NCI-H82 treated with DMSO at 0.1 percent for 48 hours (cell line): ENCODE results near the gene TMEM269.
"Not testable (repeated sequence)": the region's sequence is repeated elsewhere in the genome, so short reads cannot be mapped to it uniquely, and the experiment has no call there.

Experiments
- DNase-seq: peaks from one replicate; lab custom pipeline; 2025; ENCODE audit not compliant: unreplicated experiment; lab: John Stamatoyannopoulos, UW

The TMEM269 gene

DNA sequence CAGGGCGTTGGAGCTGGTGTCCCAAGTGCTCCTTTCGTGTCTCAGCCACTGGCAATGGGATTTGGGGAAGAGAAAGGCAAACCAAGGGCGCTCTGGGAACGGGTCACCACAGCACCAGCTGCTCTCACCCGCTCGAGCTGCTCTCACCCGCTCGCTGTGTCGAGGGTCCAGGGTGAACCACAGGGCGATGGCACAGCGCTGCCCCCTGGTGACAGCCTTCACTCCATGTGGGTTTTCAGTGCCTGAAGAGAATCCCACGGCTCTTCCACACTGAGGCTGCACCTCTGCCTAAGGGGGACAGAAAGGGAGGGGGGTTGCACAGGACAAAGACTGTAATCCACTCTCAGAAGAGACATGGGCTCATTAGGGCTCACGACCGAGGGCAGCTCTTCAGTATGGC, 37.7 kb upstream of the TMEM269 start:
- peak; percentile 45 for DNase-seq

DNA sequence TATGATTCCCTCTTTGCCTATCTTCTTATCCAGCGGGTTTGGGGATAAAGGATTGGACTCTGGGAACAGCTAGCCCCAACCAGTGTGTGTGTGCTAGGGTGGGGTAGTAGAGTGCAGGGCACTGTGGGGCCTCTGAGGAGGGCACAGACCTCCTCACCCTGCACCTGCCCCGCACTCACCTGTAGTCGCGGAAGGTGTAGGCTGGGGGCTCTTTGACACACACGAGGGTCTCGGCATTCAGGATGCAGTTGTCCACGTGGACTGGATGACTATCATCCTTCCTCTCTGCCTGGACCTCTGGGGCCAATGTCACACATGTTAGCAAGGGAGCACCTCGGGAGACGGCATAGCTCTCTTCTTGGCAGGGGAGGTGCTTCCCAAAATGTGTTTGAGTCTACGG, 36.8 kb upstream of the TMEM269 start:
- no peak for DNase-seq

DNA sequence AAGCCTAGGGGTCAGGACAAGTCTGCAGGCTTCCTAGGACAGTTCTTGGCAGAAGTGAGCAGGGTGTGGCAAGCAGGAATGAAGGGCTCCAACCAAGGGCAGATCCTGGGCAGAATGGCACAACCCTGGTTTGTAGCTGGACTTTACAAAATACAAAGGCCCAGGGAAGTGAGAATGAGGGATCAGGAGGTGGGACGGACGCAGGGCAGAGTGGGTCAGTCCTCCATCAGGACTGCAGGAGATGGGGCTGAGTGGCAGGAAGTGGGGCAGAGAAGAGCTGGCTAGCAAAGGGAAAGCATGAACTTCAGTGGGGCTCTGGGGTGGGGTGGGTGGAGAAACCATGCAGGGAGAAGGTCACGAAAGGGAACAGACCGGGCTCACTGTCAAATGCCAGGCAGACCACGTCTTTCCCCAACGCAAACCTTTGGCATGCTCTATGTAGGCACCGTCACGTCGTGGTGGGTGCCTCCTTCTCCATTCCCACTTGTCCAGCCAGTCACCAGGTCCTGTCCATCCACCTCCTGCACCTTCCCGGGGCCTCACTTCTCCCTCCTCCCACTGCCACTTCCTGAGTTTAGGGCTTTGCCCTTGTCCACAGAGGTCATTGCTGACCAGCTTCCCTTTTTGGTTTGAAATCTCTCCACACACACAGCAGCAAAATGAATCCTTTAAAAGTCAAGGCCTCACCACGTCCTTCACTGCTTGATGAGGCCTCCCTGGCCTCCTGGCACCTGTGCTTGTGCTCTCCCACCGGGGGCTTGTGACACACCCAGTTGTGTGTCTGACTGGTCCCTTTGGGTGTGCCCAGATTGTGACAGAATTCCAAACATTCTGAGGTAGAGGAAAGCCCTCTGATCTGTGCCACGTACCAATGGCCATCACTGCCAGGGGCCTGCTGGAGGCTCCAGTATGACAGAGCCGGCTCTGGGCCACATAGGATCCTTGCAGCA, 36.1 kb upstream of the TMEM269 start:
- DNase-seq, result no peak

DNA sequence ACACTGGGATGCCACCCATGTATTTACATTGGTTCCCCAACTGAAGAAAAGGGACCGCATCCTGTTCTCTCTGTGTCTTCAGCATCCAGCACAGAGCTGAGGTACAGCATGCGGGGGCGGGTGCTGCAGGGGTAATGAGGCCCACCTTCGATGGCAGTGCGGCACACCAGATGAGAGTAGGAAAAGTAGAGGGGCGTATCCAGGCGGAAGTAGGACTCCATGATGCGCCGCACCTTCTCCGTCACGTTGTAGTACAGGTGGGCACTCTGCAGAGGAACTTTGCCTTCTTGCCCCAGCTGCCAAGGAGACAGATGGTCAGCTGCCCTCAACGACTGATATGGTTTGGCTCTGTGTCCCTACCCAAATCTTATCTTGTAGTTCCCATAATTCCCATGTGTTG, 34.8 kb upstream of the TMEM269 start:
- no peak for DNase-seq

DNA sequence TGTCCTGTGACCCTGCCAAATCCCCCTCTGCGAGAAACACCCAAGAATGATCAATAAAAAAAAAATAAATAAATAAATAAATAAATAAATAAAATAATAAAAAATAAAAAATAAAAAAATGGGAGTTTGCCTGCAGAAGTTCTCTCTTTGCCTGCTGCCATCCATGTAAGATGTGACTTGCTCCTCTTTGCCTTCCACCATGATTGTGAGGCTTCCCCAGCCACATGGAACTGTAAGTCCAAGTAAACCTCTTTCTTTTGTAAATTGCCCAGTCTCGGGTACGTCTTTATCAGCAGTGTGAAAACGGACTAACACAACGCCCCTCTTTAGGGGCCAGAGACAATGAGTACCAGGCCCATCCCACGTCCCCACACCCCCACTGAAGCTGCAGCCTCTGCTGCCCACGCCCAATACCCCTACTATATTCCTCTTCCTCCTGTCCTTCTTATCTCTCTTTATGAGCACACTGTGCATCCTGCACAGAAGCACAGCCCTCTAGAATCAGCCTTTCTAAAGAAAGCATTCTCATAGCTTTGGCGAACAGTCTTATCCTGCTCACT, 33.2 kb upstream of the TMEM269 start:
- not testable (repeated sequence) for DNase-seq

DNA sequence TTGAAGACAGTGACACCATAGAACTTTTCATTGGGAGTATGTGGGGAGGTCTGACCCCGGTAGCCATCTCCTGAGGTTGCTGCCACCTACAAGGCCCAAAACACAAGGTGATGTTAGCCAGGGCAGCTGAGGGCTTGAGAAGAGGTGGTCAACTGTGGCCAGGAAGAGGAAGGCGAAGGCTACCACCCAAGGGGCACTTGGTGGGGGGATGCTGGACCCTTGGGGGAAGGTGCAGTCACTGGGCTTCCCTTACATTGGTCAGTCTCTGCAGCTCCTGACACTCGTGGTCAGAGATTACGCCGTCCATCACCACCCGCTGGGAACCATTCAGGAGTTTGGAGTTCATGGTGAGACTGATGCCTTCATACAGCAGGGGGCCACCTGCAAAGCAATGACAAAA, 32.5 kb upstream of the TMEM269 start:
- DNase-seq, result no peak

DNA sequence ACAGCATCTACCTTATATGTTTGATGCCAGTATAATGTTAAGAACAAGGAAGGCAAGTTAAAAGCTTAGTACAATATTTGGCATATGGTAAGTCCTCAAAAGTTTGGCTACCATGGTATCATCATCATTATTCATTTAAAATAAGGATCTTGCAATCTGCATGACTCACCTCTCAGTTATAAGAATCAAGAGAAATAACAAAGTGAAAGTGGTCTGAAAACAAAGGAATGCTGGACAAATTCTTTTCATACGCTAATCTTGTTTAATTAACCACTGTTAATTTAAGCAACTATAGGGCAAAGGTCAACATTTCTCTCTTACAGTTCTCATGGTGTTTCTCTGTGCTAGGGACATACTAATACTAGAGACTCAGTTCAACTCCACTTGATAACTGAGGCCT, 31.7 kb upstream of the TMEM269 start:
- DNase-seq, result no peak

DNA sequence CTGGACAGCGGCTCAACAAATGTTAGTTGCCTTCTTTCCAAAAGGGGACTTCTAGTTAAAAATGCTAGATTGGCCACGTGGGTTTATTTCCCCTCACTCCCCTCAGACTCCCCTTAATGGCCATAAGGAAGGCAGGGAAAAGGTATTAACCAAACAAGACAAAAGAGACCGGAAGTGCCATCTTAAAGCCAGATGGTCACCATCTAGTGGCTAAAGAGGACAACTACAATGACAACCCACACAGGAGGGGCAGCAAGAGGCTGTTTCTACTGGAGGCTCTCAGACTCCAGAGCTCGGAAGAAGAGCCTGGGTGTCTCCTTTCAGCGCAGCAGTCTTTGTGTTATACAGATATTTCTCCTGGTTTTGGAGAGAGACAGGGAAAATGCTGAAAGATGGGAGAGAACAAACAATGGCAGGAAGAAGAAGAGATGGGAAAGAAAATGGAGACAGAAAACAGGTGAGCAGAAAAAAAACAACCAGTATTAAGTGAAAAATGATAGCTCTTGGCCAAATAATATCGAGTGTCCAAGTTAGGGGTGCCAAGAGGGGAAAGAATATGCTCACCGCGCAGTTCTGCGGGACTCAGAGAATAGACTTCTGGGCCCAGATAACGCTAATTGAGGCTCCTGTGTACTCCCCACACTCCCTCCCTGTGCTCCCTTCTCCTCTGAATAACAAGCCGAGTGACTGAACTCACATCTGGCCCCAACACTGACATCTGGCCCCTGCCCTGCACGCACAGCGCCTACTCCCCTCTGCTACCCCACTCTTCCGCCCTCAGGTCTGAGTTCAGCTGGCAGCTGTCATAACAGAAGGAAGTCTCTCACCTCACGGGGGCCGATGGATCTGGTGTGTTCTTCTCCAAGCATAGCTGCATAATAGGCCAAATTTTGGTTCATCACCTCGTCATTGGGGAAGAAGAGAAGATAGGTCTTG, 27.6 kb upstream of the TMEM269 start:
- peak; percentile 88 for DNase-seq

DNA sequence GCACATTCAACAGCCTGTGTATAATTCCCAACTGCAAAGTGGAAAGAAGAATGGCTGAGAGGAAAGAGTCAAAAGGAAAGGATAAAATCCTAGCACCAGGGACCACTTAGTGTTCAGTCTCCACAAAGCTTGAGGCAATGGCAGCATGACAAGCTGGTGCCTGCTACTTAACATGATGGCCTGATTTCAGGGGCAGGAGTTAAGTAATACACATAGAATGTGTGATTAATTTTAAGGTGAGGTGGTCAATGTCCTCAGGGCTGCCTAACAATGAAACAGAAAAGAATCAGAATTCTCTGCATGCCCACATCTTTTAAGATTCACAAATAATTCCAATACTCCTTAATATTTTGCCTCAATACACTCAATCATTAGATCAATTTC, 26.9 kb upstream of the TMEM269 start:
- no peak for DNase-seq

DNA sequence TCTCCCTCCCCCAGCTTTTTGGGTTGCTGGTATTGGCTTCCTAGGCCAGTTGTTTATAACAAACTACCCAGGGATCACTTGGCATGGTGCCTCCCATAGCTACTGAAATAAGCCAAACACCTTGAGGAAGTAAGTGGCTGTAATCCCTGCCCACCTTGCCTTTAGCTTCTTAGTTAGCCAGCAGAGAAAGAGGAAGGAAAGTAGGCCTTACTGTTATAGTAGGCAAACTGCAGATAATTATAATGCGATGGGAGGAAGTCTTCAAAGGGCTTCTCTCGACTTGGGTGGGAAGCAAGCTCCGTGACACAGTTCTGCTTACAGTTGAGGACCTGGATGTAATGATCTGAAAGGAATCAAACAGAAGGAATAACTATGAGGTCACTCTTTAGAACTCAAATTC, 26.1 kb upstream of the TMEM269 start:
- no peak for DNase-seq

DNA sequence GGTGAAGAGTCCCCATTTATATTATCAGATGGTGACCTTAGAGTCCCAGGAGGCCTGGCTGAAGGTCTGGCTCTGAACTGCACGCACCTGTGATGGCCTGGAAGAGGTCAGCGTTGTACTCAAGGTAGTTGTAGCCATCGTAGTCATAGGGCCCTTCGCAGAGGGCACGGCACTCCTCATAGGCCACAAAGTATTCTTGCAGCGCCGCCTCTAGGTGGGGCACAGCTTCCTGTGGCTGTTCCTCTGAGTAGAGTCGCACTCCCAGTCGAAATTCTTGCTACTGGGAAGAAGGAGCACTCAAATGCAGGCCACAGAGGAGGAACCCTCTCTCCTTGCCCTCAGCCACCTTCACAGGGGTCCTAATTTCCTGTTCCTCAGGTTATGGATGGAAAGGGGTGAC, 25.7 kb upstream of the TMEM269 start:
- DNase-seq, result no peak

DNA sequence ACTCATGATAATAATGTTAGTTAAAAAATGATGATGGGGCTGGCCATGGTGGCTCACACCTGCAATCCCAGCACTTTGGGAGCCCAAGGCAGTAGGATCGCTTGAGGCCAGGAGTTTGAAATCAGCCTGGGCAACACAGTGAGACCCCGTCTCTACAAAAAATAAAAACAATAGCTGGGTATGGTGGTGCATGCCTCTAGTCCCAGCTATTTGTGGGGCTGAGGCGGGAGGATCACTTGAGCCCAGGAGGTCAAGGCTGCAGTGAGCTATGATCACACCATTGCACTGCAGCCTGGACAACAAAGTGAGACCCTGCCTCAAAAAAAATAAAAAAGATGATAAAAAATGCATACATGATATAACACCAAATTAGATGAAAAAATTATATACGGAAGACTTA, 23.2 kb upstream of the TMEM269 start:
- DNase-seq, result no peak

DNA sequence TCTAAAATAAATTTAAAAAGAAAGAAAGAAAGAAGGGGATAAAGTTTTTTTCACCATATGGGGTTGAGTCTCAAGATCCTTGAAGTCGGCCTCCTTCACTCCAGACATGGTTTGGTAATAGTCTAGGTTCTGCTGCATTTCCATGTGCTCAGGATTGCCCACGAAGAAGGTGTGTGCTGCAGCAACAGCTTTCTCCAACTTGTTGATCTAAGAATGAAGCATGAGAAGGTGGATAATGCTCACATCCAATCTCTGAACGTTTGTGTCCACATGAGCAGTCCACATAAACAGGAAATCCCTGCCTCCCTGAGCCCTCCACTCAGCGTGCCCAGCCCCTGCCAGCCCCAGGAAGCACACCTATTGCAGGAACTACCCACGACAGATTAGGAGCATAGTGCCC, 22.5 kb upstream of the TMEM269 start:
- no peak for DNase-seq

DNA sequence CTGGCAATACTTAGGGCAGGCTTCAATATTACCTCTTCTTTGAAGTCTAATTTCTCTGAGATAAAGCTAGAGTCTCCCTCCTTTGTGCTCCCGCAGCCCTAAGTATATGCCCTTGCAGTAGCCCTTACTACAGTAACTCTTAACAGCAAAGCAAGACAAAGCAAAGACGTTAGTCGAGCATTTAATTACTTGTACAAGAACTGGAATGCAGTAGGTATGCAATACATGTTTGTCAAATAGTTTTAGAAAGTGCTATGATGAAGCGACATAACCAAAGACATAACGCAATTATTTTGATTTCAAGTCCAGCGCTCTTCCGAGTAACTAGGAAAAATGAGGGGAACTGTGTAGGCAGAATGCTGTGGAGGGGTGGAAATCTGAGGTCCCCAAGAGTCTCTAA, 19.5 kb upstream of the TMEM269 start:
- no peak for DNase-seq

DNA sequence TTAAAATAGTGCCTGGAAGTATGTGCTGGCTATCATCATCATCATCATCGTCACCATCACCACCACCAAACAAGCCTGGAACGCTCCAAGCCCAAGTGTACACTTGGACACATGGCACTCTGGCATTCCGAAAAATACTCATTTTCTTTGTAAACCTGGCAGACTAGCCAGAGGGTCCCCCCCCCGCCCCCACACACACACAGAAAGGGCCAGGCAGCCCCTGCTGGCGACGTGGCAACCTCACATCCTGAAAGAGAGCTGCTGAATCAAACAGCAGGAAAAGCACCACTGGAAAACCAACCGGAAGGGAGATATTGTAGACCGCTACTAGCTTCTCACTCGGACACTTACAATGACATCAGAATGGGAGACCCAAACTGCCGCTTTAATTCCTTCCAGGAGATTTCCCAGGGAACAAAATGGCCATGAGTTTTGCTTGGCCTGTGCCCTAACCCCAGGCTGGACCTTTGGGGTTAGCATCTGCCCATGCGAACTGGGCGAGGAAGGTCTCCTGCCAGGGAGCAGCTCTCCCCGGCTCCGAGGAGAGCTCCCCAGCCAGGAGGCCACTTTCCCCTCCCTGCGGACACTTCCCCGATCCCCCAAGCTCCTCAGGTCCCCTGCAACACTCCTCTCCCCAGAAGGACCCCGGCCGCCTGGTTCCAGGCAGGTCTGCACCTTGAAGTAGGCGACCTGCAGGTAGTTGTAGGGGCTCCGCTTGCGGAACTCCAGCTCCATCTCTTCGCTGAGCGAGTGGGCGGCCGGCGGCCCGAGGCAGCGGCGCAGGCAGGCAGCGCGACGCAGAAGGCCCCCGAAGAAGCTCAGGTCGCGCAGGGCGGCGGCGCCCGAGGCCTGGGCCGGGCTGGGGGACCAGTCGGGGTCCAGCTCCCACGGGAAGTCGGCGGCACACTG, 18.7 kb upstream of the TMEM269 start:
- peak; percentile 35 for DNase-seq

DNA sequence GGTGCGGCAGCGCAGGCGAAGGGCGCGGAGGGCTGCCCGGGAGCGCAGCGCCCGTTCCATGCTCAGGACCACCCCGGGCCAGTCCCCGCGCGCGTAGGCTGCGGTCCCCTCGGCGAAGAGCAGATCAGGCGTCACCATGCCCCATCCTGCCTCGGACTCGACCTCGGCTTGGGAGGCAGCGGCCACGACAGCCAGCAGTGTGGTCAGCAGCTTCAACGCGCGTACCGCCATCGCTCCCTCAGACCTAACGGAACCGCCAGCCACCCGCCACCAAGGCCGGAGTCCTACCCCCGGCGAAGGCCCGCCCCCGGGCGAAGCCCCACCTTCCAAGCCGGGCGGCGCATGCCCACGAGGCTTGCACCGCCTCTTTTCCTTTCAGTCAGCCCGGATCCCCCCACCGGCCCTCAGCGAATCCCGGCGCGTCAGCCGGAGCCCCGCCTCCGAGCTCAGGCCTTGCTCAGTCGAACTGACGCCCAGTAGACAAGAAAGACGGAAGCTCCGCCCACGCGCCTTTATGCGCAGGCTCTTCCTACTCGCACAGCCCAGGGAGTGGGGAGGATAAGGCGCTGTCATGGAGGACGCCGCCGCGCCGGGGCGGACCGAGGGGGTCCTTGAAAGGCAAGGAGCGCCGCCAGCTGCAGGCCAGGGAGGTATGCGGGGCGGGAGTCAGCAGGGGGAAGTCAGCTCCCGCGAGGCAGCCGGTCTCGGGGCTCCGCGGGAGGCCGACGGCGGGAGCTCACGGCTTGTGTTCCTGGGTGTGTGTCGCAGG, 17.9 kb upstream of the TMEM269 start, which contains the start of the genes C1orf50 and P3H1:
C1orf50 (plus strand) TSS at position 509 of the 769 bp plus-strand sequence; CDS start at position 572, 63 bp downstream.
P3H1 (minus strand) TSS at position 288 of the 769 bp plus-strand sequence; CDS start at position 231, 57 bp downstream.
- DNase-seq, result peak; percentile 98

DNA sequence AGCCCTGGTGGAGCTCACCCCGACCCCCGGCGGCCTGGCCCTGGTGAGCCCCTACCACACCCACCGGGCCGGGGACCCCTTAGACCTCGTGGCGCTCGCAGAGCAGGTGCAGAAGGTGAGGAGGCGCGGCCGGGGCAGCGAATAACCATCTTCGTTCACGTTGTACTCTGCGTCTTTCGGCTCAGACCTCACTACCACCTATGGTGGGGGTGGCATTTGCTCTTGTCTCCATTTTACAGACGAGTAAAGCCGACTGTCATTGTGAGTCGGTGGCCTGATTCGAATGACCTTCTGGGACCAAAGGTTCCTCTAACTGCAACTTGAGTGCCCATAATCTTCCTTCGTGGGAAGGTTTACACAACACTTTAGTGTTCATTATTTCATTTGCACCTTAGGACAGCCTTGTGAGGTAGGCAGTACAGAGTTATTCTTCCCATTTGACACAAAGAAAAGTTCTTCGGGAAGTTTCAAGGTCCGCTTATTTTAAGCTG, 17.2 kb upstream of the TMEM269 start:
- no peak for DNase-seq

DNA sequence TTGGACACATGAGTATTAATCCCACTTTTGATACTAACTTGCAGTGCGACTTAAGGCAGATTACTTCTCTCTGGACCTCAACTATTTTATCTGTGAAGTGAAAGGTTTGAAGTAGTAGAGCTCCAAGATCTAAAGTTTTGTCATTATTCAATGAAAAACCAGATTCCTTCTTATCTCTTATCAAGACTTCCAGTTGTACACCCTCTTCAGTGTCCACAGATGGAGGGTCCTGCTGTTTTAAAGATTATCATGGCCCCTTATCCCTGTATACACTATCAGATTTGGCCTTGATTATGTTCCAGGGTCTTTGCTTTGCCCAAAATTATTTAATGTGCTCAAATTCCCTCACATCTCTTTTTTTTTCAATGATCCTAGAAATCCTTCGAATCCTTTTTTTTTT, 16.6 kb upstream of the TMEM269 start:
- DNase-seq, result no peak

DNA sequence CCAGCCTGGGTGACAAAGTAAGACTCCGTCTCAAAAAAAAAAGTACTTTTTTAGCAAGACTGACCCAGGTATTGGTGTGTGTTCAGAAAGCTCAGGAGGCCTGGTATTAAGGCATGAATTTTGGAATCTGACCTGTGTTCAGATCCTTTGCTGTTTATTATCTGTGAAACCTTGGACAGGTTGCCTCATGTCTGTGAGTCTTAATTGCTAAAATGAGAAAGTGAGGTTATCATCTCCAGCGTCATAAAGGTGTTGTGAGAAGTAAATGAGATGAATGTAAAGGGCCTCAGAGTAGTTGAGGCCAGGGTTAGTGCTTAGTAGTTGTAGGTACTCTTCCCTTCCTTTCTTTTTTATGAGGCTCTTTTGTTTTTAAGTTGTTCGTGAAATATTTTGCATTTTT, 15.0 kb upstream of the TMEM269 start:
- DNase-seq, result no peak
